T-helper 2 cell treated with Interferon-gamma antibody and Interleukin-4, amounts not matched to agents 5 μg/mL and 100 μg/mL, for 36 hours (primary cell): ENCODE data around the gene CDHR5.
A peak's percentile ranks its signal among the peaks of the same experiment; 100 is the strongest.

Experiments used
- DNase-seq: peaks from one replicate; pipeline ENCODE4 v3.0.0; 2021; ENCODE audit warnings: low spot score
- H3K27ac Mint-ChIP-seq: one replicate; pipeline ENCODE4 v1.8.0; 2021; ENCODE audit warnings: mild to moderate bottlenecking, mixed read lengths
- H3K27me3 Mint-ChIP-seq: one replicate; pipeline ENCODE4 v1.8.0; 2021; ENCODE audit warnings: low read depth, mixed read lengths
- H3K36me3 Mint-ChIP-seq: one replicate; pipeline ENCODE4 v1.8.0; 2021; ENCODE audit warnings: low read depth, mixed read lengths
- H3K4me1 Mint-ChIP-seq: one replicate; pipeline ENCODE4 v1.8.0; 2021; ENCODE audit warnings: low read depth, mixed read lengths
- H3K4me3 Mint-ChIP-seq: one replicate; pipeline ENCODE4 v1.8.0; 2022; ENCODE audit warnings: mild to moderate bottlenecking, moderate library complexity, mixed read lengths
- H3K9me3 Mint-ChIP-seq: one replicate; pipeline ENCODE4 v1.8.0; 2021; ENCODE audit warnings: mixed read lengths

CDHR5 gene

DNA sequence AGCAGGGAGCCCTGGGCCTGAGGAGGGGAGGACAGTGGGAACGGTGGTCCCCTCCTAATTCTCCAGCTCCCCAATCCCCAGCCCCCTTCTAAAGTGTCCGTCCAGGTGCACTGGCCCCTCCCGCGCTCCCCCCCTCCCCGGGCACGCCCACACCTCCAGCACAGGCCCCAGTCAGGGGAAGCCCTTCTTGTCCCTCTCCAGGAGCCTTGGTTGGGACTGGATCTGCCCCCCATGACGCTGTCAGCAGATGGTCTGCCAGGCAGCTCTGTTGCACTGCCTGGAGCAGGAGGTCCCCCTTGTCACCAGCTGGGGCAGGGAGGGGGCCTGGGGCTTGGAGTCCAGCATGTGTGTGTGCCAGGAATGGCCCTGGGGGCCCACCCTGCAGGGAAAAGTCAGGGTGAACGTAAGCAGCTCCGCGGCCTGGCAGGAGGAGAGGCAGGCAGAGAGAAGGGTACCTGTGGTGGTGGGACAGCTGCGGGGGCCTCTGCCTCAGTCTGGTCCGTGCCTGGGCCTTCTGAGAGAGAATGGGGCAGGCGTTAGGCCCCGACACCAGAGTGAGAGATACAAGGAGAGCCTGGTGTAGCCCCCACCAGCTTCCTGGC lies 10.6 kb downstream of the CDHR5 start:
- peaks cover 16% of the 10 kb centered on the region for H3K4me1 Mint-ChIP-seq
- no peaks in the 10 kb centered on the region for H3K27me3 Mint-ChIP-seq
- H3K4me3 Mint-ChIP-seq: peak overlapping the region; percentile 79
- DNase-seq: no peak
- H3K9me3 Mint-ChIP-seq: no peaks in the 10 kb centered on the region
- H3K27ac Mint-ChIP-seq: peak overlapping the region; percentile 82
- peaks cover 20% of the 10 kb centered on the region for H3K36me3 Mint-ChIP-seq

DNA sequence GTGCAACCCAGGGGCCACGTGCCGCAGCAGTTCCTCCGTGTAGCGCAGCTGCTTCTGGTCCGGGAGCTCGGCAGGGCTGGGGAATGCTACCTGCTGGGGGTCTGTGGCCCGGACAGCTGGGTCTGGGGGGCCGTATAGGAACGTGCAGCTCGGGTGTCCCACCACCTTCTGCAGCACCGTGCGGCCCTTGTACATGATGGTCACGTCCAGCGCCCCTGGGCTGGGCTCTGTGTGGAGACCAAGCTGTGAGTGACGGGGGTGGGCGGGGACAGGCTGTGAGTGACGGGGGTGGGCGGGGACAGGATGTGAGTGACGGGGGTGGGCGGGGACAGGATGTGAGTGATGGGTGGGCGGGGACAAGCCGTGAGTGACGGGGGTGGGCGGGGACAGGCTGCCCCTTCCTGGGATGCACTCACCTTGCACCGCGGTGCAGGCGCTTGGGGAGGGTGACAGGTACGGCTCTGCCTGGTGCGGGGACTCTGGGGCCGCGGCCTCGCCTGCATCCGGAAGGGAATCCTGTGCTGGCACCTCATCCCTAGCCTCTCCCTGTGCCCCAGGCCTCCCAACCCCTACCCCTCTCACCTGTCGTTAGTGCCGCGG lies 11.3 kb downstream of the CDHR5 start:
- Mint-ChIP-seq H3K4me3 (peak overlapping the region; percentile 79), H3K4me1 (peaks cover 16% of the 10 kb centered on the region), H3K36me3 (peaks cover 21% of the 10 kb centered on the region), H3K27ac (peak overlapping the region; percentile 82), H3K9me3 (no peaks in the 10 kb centered on the region), H3K27me3 (no peaks in the 10 kb centered on the region)
- DNase-seq: peak; percentile 49

DNA sequence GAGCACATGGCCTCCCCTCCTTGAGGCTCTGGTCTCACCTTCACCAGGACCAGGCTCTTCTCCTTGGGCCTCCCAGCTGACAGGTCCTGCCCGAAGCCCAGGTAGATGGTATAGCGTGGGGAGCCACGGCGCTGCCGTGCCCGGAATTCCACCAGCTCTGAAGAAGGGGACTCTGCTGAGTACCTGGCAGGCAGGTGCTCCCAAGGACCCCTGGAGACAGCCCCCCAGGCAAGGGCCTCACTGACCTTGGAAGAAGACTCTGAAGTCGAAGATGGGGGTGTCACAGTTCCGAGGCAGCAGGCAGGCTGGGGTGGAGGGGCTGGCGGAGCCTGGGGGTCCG lies 11.8 kb downstream of the CDHR5 start:
- H3K4me1 Mint-ChIP-seq: peaks cover 16% of the 10 kb centered on the region
- H3K27me3 Mint-ChIP-seq: no peaks in the 10 kb centered on the region
- DNase-seq: no peak
- H3K27ac Mint-ChIP-seq: no peak overlapping the region
- no peak overlapping the region for H3K4me3 Mint-ChIP-seq
- H3K9me3 Mint-ChIP-seq: no peaks in the 10 kb centered on the region
- peaks cover 26% of the 10 kb centered on the region for H3K36me3 Mint-ChIP-seq

DNA sequence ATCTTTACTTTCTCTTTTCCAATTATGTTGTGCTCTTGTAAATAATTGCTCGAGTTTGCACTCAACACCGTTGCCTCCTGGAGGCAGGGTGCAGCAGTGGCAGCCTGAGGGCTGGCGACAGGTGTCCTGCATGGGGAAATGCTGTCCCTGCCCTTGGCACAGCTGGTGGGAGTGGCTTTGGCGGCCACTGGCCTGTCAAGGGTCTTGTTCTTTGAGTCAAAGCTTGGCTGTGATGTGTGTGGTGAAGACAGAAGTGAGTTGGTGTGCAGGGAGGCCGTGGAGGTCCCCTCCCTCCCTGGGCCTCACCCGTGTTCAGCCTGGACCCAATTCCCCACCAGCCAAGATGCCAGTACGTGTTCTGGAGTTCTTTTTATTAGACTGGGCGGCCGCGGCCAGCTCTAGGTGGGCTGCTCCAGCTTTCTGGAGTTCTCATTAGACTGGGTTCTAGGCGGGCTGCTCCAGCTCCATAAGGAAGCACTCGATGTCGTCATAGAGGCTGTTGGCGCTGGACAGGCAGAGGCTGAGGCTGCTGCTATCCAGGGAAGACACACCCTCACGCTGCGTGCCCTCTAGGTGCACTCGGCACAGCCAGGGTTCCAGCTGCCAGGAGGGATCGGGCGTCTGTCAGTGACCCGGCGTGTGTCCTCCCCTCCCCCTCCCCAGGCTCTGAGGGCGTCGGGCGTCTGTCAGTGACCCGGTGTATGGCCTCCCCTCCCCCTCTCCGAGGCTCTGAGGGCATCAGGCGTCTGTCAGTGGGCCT lies 12.4 kb downstream of the CDHR5 start:
- Mint-ChIP-seq H3K4me1 (peaks cover 16% of the 10 kb centered on the region), H3K36me3 (peaks cover 30% of the 10 kb centered on the region), H3K27ac (peak overlapping the region; percentile 83), H3K9me3 (no peaks in the 10 kb centered on the region), H3K4me3 (peak overlapping the region; percentile 54), H3K27me3 (no peaks in the 10 kb centered on the region)
- DNase-seq: no peak

DNA sequence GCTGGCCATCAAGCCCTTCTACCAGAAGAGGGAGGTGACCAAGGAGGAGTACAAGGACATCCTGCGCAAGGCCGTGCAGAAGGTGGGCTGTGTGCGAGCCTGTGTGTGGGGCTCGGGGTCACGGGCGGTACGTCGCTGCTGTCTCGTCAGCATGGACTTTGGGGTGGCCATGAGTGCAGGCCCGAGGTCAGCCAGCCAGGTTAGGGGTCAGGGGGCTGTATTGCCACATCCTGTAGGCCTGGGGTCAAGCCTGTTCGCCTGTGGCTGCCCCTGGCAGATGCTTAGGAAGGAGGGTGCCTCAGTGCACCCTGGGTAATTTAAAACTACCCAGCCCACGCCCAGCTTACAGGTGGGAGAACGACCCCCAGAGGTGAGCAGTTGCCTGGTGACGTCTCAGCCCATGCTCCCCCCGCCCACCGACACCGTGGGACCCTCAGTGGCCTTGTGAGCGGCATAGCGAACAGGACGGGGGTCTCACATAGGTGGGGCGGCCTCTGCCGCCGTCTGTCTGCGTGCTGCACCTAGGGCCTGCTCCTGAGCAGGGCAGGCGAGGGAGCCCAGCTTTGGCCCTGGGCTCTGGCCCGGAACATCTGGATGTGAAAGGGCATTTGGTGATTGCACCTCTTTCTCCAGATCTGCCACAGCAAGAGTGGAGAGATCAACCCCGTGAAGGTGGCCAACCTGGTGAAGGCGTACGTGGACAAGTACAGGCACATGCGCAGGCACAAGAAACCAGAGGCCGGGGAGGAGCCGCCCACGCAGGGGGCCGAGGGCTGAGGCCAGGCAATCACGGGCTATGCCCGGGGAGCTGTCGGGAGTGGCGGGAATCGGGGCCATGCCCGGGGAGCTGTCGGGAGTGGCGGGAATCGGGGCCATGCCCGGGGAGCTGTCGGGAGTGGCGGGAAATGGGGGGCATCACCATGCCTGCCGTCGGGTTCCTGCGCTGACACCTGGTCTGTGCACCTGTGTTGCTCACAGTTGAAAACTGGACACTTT lies 13.5 kb downstream of the CDHR5 start:
- H3K4me1 Mint-ChIP-seq: peaks cover 13% of the 10 kb centered on the region
- peaks cover 39% of the 10 kb centered on the region for H3K36me3 Mint-ChIP-seq
- no peaks in the 10 kb centered on the region for H3K9me3 Mint-ChIP-seq
- H3K4me3 Mint-ChIP-seq: no peak overlapping the region
- DNase-seq: no peak
- H3K27ac Mint-ChIP-seq: peak overlapping the region; percentile 49
- no peaks in the 10 kb centered on the region for H3K27me3 Mint-ChIP-seq

DNA sequence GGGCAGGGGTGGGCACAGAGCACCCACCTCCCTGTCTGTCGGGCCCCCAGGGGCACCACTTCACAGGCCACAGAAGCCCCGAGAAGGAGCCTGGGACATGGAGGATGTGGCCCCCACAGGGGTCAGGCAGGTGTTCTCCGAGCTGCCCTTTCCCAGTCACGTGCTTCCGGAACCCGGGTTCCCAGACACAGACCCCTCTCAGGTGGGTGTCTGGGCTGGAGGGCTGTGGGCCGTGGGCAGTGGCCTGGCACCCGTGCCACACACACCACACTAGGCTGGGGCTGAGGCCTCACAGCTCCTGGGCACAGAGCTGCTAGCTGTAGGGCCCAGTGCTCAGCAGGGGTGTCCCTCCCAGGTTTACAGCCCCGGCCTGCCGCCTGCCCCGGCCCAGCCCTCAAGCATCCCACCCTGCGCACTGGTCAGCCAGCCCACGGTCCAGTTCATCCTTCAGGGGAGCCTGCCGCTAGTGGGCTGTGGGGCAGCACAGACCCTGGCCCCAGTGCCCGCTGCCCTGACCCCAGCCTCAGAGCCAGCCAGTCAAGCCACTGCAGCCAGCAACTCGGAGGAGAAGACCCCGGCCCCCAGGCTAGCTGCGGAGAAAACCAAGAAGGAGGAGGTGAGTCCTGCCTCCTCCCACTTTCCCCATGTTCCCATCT lies 14.5 kb downstream of the CDHR5 start:
- H3K27me3 Mint-ChIP-seq: no peaks in the 10 kb centered on the region
- no peak overlapping the region for H3K27ac Mint-ChIP-seq
- DNase-seq: no peak
- H3K4me3 Mint-ChIP-seq: no peak overlapping the region
- H3K36me3 Mint-ChIP-seq: peaks cover 38% of the 10 kb centered on the region
- H3K4me1 Mint-ChIP-seq: peaks cover 9% of the 10 kb centered on the region
- no peaks in the 10 kb centered on the region for H3K9me3 Mint-ChIP-seq

DNA sequence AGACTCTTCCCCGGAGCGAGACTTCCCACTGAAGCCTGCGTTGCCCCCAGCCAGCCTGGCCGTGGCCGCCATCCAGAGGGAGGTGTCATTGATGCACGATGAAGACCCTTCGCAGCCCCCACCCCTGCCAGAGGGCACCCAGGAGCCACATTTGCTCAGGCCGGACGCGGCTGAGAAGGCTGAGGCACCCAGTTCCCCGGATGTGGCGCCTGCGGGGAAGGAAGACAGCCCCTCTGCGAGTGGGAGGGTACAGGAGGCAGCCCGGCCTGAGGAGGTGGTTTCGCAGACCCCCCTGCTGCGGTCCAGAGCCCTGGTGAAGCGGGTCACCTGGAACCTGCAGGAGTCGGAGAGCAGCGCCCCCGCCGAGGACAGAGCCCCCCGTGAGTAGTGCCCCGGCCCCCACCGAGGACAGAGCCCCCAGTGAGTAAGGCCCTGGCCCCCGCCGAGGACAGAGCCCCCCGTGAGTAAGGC lies 15.4 kb downstream of the CDHR5 start:
- Mint-ChIP-seq H3K27ac (no peak overlapping the region), H3K4me3 (no peak overlapping the region), H3K27me3 (no peaks in the 10 kb centered on the region), H3K36me3 (peaks cover 42% of the 10 kb centered on the region), H3K9me3 (no peaks in the 10 kb centered on the region), H3K4me1 (peaks cover 7% of the 10 kb centered on the region)
- DNase-seq: no peak

DNA sequence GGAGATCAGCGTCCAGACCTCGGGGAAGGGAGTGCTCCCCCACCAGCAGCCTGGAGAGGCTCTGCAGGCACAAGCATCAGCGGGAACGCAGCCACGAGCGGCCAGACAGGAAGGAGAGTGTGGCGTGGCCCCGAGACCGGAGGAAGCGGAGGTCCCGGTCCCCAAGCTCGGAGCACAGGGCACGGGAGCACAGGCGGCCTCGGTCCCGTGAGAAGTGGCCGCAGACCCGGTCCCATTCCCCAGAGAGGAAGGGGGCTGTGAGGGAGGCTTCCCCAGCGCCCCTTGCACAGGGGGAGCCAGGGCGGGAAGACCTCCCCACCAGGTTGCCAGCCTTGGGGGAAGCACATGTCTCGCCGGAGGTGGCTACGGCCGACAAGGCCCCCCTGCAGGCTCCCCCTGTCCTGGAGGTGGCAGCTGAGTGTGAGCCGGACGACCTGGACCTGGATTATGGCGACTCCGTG lies 15.9 kb downstream of the CDHR5 start:
- peaks cover 44% of the 10 kb centered on the region for H3K36me3 Mint-ChIP-seq
- peaks cover 2% of the 10 kb centered on the region for H3K4me1 Mint-ChIP-seq
- no peak for DNase-seq
- no peak overlapping the region for H3K4me3 Mint-ChIP-seq
- peak overlapping the region; percentile 43 for H3K27ac Mint-ChIP-seq
- no peaks in the 10 kb centered on the region for H3K9me3 Mint-ChIP-seq
- H3K27me3 Mint-ChIP-seq: no peaks in the 10 kb centered on the region

DNA sequence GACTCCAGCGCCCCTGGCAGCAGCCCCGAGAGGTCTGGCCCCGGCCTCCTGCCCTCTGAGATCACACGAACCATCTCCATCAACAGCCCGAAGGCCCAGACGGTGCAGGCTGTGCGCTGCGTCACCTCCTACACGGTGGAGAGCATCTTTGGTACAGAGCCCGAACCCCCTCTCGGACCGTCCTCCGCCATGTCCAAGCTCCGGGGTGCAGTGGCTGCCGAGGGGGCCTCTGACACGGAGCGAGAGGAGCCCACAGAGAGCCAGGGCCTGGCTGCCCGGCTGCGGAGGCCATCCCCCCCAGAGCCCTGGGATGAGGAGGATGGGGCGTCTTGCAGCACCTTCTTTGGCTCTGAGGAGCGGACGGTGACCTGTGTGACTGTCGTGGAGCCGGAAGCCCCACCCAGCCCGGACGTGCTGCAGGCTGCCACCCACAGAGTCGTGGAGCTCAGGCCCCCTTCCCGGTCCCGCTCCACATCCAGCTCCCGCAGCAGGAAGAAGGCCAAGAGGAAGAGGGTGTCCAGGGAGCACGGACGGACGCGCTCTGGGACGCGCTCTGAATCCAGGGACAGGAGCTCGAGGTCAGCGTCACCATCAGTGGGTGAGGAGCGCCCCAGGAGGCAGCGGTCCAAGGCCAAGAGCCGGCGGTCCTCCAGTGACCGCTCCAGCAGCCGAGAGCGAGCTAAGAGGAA lies 16.6 kb downstream of the CDHR5 start:
- peaks cover 2% of the 10 kb centered on the region for H3K4me1 Mint-ChIP-seq
- no peak overlapping the region for H3K4me3 Mint-ChIP-seq
- H3K36me3 Mint-ChIP-seq: peaks cover 47% of the 10 kb centered on the region
- no peaks in the 10 kb centered on the region for H3K27me3 Mint-ChIP-seq
- DNase-seq: no peak
- no peaks in the 10 kb centered on the region for H3K9me3 Mint-ChIP-seq
- no peak overlapping the region for H3K27ac Mint-ChIP-seq

DNA sequence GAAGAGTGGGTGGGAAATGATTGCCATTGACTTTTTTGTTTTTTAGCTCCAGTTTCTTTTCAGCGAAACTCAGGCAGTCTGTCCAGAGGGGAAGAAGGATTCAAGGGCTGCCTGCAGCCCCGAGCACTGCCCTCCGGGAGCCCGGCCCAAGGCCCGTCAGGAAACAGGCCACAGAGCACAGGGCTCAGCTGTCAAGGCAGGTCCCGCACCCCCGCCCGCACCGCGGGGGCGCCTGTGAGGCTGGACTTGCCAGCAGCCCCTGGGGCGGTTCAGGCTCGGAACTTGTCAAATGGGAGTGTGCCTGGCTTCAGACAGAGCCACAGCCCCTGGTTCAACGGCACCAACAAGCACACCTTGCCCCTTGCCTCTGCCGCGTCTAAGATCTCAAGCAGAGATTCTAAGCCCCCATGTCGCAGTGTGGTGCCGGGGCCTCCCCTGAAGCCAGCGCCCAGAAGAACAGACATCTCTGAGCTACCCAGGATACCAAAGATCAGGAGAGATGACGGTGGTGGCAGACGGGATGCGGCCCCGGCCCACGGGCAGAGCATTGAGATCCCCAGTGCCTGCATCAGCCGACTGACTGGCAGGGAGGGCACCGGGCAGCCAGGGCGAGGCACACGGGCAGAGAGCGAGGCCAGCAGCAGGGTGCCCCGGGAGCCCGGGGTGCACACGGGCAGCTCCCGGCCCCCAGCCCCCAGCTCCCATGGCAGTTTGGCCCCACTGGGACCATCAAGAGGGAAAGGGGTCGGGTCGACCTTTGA lies 17.6 kb downstream of the CDHR5 start:
- Mint-ChIP-seq H3K27ac (no peak overlapping the region), H3K36me3 (peaks cover 46% of the 10 kb centered on the region), H3K4me3 (no peak overlapping the region), H3K27me3 (no peaks in the 10 kb centered on the region), H3K4me1 (peaks cover 2% of the 10 kb centered on the region), H3K9me3 (no peaks in the 10 kb centered on the region)
- DNase-seq: no peak

DNA sequence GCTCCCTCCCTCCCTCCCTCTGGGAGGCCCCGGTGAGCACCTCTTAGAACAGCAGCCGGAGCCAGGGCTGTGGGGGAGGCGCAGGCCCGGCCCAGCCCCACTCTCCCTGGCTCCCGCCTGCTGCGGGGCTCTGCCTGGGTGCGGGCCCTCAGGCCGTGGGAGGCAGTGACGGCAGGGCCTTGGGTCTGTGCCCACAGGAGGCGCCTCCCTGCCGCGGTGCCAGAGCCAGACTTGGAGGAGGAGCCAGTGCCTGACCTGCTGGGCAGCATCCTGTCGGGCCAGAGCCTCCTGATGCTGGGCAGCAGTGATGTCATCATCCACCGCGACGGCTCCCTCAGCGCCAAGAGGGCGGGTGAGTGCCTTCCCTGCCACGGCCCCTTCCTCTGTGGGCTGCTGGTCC lies 18.5 kb downstream of the CDHR5 start:
- no peaks in the 10 kb centered on the region for H3K4me1 Mint-ChIP-seq
- peaks cover 52% of the 10 kb centered on the region for H3K36me3 Mint-ChIP-seq
- no peaks in the 10 kb centered on the region for H3K27me3 Mint-ChIP-seq
- no peak overlapping the region for H3K27ac Mint-ChIP-seq
- DNase-seq: no peak
- H3K9me3 Mint-ChIP-seq: no peaks in the 10 kb centered on the region
- H3K4me3 Mint-ChIP-seq: no peak overlapping the region

DNA sequence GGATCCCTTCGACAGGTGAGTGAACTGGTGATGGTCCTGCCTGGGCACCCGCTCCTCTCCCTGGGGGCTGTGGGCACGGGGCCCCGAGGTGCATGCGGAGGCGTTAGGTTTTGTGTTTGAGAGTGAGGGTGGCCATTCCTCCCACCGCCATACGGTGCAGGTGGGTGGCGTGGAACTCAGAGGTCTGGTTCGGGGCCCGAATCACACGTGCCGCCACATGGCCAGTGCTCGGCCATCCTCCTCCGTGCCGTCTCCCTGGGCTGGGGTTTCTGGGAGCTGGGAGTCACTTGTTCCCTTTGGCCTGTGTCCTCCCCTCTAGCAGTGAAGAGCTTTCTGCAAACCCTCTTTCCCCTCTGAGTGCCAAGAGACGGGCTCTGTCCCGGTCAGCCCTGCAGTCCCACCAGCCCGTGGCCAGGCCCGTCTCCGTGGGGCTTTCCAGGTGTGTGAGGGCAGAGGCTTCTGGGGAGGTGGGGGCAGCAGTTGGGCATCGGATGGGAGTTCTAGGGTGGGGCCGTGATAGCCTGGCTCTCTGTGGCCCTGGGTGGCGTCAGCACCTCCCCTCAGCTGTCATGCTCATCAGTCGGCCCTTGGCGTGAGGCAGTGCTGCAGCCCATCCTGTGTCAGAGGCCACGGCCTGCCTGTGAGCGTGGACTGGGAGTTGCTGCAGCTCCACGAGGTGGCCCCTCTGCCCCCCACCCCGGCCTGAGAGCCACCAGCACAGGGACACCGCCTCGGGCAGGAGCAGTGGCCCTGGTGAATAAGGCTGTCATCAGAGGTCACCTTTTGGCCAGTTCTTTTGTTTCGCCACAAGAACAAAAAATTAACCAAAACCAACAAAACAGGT lies 19.2 kb downstream of the CDHR5 start:
- no peaks in the 10 kb centered on the region for H3K4me1 Mint-ChIP-seq
- peaks cover 50% of the 10 kb centered on the region for H3K36me3 Mint-ChIP-seq
- no peak overlapping the region for H3K27ac Mint-ChIP-seq
- no peak for DNase-seq
- no peaks in the 10 kb centered on the region for H3K27me3 Mint-ChIP-seq
- no peak overlapping the region for H3K4me3 Mint-ChIP-seq
- no peaks in the 10 kb centered on the region for H3K9me3 Mint-ChIP-seq
